MM.1S (cell line): ENCODE results near the gene ACADL.

Source experiments
- EZH2 ChIP-seq: fragments of 300-600 bp; sonication (generic); optimal IDR thresholded peaks from 2 replicates; pipeline ENCODE3; 2017; ENCODE audit warnings: low read depth, mild to moderate bottlenecking, antibody characterized with exemption, low read length, mixed read lengths
- EZH2phosphoT487 ChIP-seq: fragments of 300-600 bp; sonication (generic); IDR thresholded peaks from 2 replicates; pipeline ENCODE4 v1.6.1; 2018; ENCODE audit warnings: antibody characterized with exemption, low read length
- TF ChIP-seq, protein P1 (sequence below): fragments of 300-600 bp; sonication (generic); IDR thresholded peaks from 2 replicates; pipeline ENCODE4 v1.5.1; 2016; ENCODE audit warnings: antibody characterized with exemption, low read length, mixed read lengths

- TF ChIP-seq, protein P1, sequence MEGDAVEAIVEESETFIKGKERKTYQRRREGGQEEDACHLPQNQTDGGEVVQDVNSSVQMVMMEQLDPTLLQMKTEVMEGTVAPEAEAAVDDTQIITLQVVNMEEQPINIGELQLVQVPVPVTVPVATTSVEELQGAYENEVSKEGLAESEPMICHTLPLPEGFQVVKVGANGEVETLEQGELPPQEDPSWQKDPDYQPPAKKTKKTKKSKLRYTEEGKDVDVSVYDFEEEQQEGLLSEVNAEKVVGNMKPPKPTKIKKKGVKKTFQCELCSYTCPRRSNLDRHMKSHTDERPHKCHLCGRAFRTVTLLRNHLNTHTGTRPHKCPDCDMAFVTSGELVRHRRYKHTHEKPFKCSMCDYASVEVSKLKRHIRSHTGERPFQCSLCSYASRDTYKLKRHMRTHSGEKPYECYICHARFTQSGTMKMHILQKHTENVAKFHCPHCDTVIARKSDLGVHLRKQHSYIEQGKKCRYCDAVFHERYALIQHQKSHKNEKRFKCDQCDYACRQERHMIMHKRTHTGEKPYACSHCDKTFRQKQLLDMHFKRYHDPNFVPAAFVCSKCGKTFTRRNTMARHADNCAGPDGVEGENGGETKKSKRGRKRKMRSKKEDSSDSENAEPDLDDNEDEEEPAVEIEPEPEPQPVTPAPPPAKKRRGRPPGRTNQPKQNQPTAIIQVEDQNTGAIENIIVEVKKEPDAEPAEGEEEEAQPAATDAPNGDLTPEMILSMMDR = no peak
- TF ChIP-seq EZH2 (no peak), EZH2phosphoT487 (no peak)
Observed at GRCh38 chr2:210207929-210208328, 17.3 kb downstream of the ACADL start.
